HepG2 (cell line): ENCODE results near the gene ALG11. TPM values are rescaled to one million over a fixed set of nuclear protein-coding genes. Genes with fewer than 3 reads are reported as not detected.

Experiments used
- ATAC-seq: fragments of 200-7000 bp; cut with Tn5 transposase; 3 replicates; pipeline ENCODE4 v1.9.1; 2020; ENCODE audit warnings: mild to moderate bottlenecking, moderate library complexity
- BruUV-seq: library from RNA; stranded (reverse); fragments of 400-500 nt; replicated peaks from 2 replicates; lab custom pipeline; 2021; lab: Mats Ljungman, UMichigan
- CTCF ChIA-PET: fragments of 300-600 bp; formaldehyde crosslinking; extraction: SDS; loops from one replicate; lab custom pipeline; 2021; ENCODE audit warnings: low total read pairs, inconsistent platforms, low intra/inter-chr PET ratio; lab: Yijun Ruan, JAX
- POLR2A ChIA-PET: fragments of 350-600 bp; sonication (Branson Sonifier 250); formaldehyde crosslinking; loops from one replicate; lab custom pipeline; 2020; ENCODE audit warnings: antibody characterized with exemption, inconsistent platforms; lab: Yijun Ruan, JAX
- DNase-seq: peaks from one replicate; pipeline ENCODE4 v3.0.0-alpha.2; 2015; ENCODE audit warnings: low spot score
- FAIRE-seq: peaks from 3 replicates; lab custom pipeline; 2011; peaks lifted over from hg19 to GRCh38; lab: Jason Lieb, UNC
- H2AFZ ChIP-seq: one replicate; pipeline ENCODE4 v1.6.1; 2011; ENCODE audit warnings: low read length, inconsistent platforms
- H3K27ac ChIP-seq: fragments of 300-600 bp; 3 replicates; pipeline ENCODE4 v1.8.0; 2011; ENCODE audit warnings: mixed run types, mild to moderate bottlenecking, mixed read lengths, low read length, inconsistent platforms; ENCODE audit not compliant: insufficient read depth; ENCODE audit errors: extremely low read length
- H3K27me3 ChIP-seq, 2 experiments: fragments of 200-600 bp in 1 of 2; 2 replicates in 1 of 2; 3 replicates in 1 of 2; pipeline versions ENCODE4 v1.6.0 to v1.8.0; 2011; ENCODE audit warnings: low read length in 2 of 2, mild to moderate bottlenecking in 2 of 2, moderate library complexity in 2 of 2, inconsistent platforms in 1 of 2; ENCODE audit not compliant: insufficient read depth in 2 of 2, control insufficient read depth in 1 of 2
- H3K36me3 ChIP-seq, 2 experiments: fragments of 200-600 bp in 1 of 2; replicated peaks in 1 of 2; 2 replicates in 1 of 2; 3 replicates in 1 of 2; pipeline versions ENCODE4 v1.5.1 to v1.8.0; 2011; ENCODE audit warnings: low read length in 2 of 2, inconsistent platforms in 1 of 2; ENCODE audit not compliant: insufficient read depth in 2 of 2, control insufficient read depth in 1 of 2
- H3K4me1 ChIP-seq: 2 replicates; pipeline ENCODE4 v1.5.1; 2012; ENCODE audit warnings: low read length, inconsistent platforms; ENCODE audit not compliant: insufficient read depth
- H3K4me2 ChIP-seq: 2 replicates; pipeline ENCODE4 v1.6.0; 2011; ENCODE audit warnings: low read depth, low read length, inconsistent platforms
- H3K4me3 ChIP-seq, 3 experiments: fragments of 200-600 bp in 1 of 3; sonication (generic), shearing (Covaris generic) in 1 of 3; replicated peaks in 1 of 3; 2 replicates each; pipeline ENCODE4 v1.5.1; 2011 to 2016; ENCODE audit warnings: low read length in 3 of 3, inconsistent platforms in 2 of 3, low read depth in 2 of 3, mild to moderate bottlenecking in 2 of 3, control low read depth in 1 of 3, mixed read lengths in 1 of 3; ENCODE audit not compliant: insufficient read depth in 1 of 3
- H3K79me2 ChIP-seq: one replicate; pipeline ENCODE4 v1.6.1; 2011; ENCODE audit warnings: low read length, inconsistent platforms; ENCODE audit not compliant: insufficient read depth
- H3K9ac ChIP-seq: 2 replicates; pipeline ENCODE4 v1.6.0; 2011; ENCODE audit warnings: mild to moderate bottlenecking, low read depth, low read length, inconsistent platforms; ENCODE audit not compliant: insufficient read depth
- H3K9me3 ChIP-seq: 2 replicates; pipeline ENCODE4 v1.5.1; 2012; ENCODE audit warnings: mild to moderate bottlenecking, low read length
- H4K20me1 ChIP-seq: 2 replicates; pipeline ENCODE4 v1.6.0; 2011; ENCODE audit warnings: inconsistent platforms, mild to moderate bottlenecking, low read length, moderate library complexity; ENCODE audit not compliant: insufficient read depth
- CC2D1A ChIP-seq: sonication (generic); formaldehyde crosslinking; IDR thresholded peaks from 2 replicates; pipeline ENCODE4 v1.8.1; 2023; ENCODE audit warnings: mild to moderate bottlenecking, missing genetic modification reagents
- ELF3 ChIP-seq: IDR thresholded peaks from 2 replicates; pipeline ENCODE4 v1.6.1; 2016; ENCODE audit warnings: missing genetic modification reagents, missing compliant biosample characterization
- GPN1 ChIP-seq: sonication (generic); formaldehyde crosslinking; IDR thresholded peaks from 2 replicates; pipeline ENCODE4 v1.5.1; 2020; ENCODE audit warnings: missing genetic modification reagents, borderline replicate concordance
- JARID2 ChIP-seq: sonication (generic); formaldehyde crosslinking; IDR thresholded peaks from 2 replicates; pipeline ENCODE4 v1.8.1; 2023; ENCODE audit warnings: missing genetic modification reagents, inconsistent platforms; ENCODE audit not compliant: insufficient replicate concordance
- KDM5B ChIP-seq: sonication (generic); formaldehyde crosslinking; IDR thresholded peaks from 2 replicates; pipeline ENCODE4 v1.4.0; 2020; ENCODE audit warnings: missing genetic modification reagents, mild to moderate bottlenecking, borderline replicate concordance
- NR2C2 ChIP-seq: sonication (generic); formaldehyde crosslinking; IDR thresholded peaks from 2 replicates; pipeline ENCODE4 v1.4.0; 2020; ENCODE audit warnings: missing genetic modification reagents, mild to moderate bottlenecking, moderate library complexity, borderline replicate concordance
- NR2F1 ChIP-seq, 2 experiments: fragments of 450-650 bp in 1 of 2; formaldehyde crosslinking in 1 of 2; IDR thresholded peaks; 2 replicates each; pipeline versions ENCODE4 v1.5.0 to v1.6.1; 2016 to 2020; ENCODE audit warnings: mild to moderate bottlenecking in 1 of 2, missing compliant biosample characterization in 1 of 2, missing genetic modification reagents in 1 of 2, moderate library complexity in 1 of 2
- NR2F6 ChIP-seq, 2 experiments: IDR thresholded peaks; 2 replicates each; pipeline ENCODE4 v1.6.1; 2016; ENCODE audit warnings: antibody characterized with exemption in 1 of 2, mild to moderate bottlenecking in 1 of 2
- ONECUT2 ChIP-seq: sonication (generic); formaldehyde crosslinking; IDR thresholded peaks from 2 replicates; pipeline ENCODE4 v1.4.0; 2020; ENCODE audit warnings: missing genetic modification reagents
- PHF8 ChIP-seq: sonication (generic); formaldehyde crosslinking; IDR thresholded peaks from 2 replicates; pipeline ENCODE4 v1.5.0; 2020; ENCODE audit warnings: missing genetic modification reagents
- SATB2 ChIP-seq: sonication (generic); formaldehyde crosslinking; IDR thresholded peaks from 2 replicates; pipeline ENCODE4 v1.5.0; 2020; ENCODE audit warnings: missing genetic modification reagents
- SMAD3 ChIP-seq: sonication (generic); formaldehyde crosslinking; IDR thresholded peaks from 2 replicates; pipeline ENCODE4 v1.4.0; 2020; ENCODE audit warnings: missing genetic modification reagents
- ZNF3 ChIP-seq: IDR thresholded peaks from 2 replicates; pipeline ENCODE4 v1.7.0; 2017; ENCODE audit warnings: inconsistent platforms
- ZNF317 ChIP-seq: sonication (generic); formaldehyde crosslinking; IDR thresholded peaks from 2 replicates; pipeline ENCODE4 v1.5.0; 2020; ENCODE audit warnings: mild to moderate bottlenecking, missing genetic modification reagents
- ZNF33B ChIP-seq: sonication (generic); formaldehyde crosslinking; IDR thresholded peaks from 2 replicates; pipeline ENCODE4 v1.5.1; 2020; ENCODE audit warnings: mild to moderate bottlenecking, missing genetic modification reagents
- WGBS: methylation state at CpG from one replicate; pipeline ENCODE4 v1.1.6; 2017; ENCODE audit warnings: low lambda C conversion rate; 5-methylcytosine and 5-hydroxymethylcytosine counted together
- in situ Hi-C: cut with HindIII; loops from 2 replicates; pipeline ENCODE4 v1.10.0; 2017; ENCODE audit warnings: low pct_unique_long_range_greater_than_20kb; ENCODE audit not compliant: extremely low pct_ligation_motif_present
- intact Hi-C: fragments of 100-400 bp; cut with micrococcal nuclease; formaldehyde crosslinking; loops from one replicate; pipeline ENCODE4 v1.10.0; 2022; ENCODE audit not compliant: unreplicated experiment
- polyA plus RNA-seq, 8 experiments: library from polyadenylated mRNA; depleted of rRNA in 3 of 8; stranded (reverse) in 7 of 8; unstranded in 1 of 8; fragments of >200 nt; fragmentation: Illumina TruSeq in 4 of 8; extraction: Trizol in 4 of 8; gene quantifications; 2 replicates each; pipeline versions ENCODE4 v1.2.1 to v1.2.3, GENCODE V29; 2011 to 2016; ENCODE audit warnings: low read depth in 4 of 8, missing spikeins in 1 of 8, mixed read lengths in 1 of 8; ENCODE audit not compliant: insufficient read depth in 1 of 8
- total RNA-seq, 5 experiments: library from RNA; depleted of rRNA; stranded (reverse); fragments of >200 nt; fragmentation: Illumina TruSeq; extraction: Trizol; gene quantifications; 2 replicates each; pipeline ENCODE4 v1.2.3, GENCODE V29; 2016; ENCODE audit warnings: low read depth in 1 of 5
- TF ChIP-seq, protein P1 (sequence below): sonication (generic); formaldehyde crosslinking; IDR thresholded peaks from 2 replicates; pipeline ENCODE4 v1.8.0; 2022; ENCODE audit warnings: mild to moderate bottlenecking, missing genetic modification reagents, moderate library complexity
- TF ChIP-seq, protein P2 (sequence below), 2 experiments: sonication (generic) in 1 of 2; formaldehyde crosslinking in 1 of 2; IDR thresholded peaks; 2 replicates each; pipeline versions ENCODE4 v1.5.1 to v1.6.1; 2011 to 2020; ENCODE audit warnings: borderline replicate concordance in 1 of 2, low read depth in 1 of 2, low read length in 1 of 2, mild to moderate bottlenecking in 1 of 2, missing genetic modification reagents in 1 of 2, moderate library complexity in 1 of 2

The ALG11 gene
- total and polyA plus RNA-seq, 2 of the 13 experiments (the other 11 are each of a cell fraction or from before 2014, with no cell fraction given): 14.7 to 27.9 TPM

DNA sequence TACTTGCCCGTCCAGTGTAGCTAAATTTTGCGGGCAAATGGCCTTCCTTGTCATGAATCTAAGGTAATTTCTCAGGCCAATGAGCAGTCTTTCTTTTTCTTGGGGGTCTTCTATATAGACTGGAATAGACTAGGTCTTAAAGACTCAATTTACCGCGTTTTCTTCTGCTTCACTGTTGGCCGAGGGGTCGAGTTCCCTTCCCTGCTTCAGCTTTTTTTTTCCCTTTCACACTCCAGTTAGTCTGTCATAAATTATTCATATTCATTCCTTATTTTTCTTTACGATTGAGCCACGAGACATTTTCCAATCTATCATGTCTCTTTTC lies 276 bp downstream of the ALG11 start:
- no peak for FAIRE-seq
- POLR2A ChIA-PET: interaction anchor here (0.6 to 2.2 kb wide), 11 partner anchors 9 to 116 kb away, joined by 3 to 32 read pairs (median 7); partner anchors contain the start of genes NEK5 and UTP14C

DNA sequence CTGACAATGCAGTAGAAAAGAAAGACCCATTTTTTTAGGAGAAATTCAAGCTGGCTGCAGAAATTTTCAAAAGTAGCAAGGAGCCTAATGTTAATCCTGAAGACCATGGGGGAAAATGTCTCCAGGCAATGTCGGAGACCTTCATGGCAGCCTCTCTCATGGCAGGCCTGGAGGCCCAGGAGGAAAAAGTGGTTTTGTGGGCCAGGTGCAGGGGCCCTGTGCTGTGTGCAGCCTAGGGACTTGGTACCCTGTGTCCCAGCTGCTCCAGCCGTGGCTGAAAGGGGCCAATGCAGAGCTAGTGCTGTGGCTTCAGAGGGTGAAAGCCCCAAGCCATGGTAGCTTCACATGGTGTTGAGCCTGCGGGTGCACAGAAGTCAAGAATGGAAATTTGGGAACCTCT lies 4.1 kb downstream of the ALG11 start:
- FAIRE-seq (no peak), ATAC-seq (no peak)
- WGBS: 100% methylated on average over 2 of the region's 3 CpGs
- no peak for TF ChIP-seq ZNF3
- TF ChIP-seq ZNF317 (CRISPR knock-in tag): no peak
- TF ChIP-seq CC2D1A (CRISPR knock-in tag): no peak
- no peak for TF ChIP-seq JARID2 (CRISPR knock-in tag)
- TF ChIP-seq PHF8 (CRISPR knock-in tag): no peak
- TF ChIP-seq KDM5B: no peak
- TF ChIP-seq, protein P1, sequence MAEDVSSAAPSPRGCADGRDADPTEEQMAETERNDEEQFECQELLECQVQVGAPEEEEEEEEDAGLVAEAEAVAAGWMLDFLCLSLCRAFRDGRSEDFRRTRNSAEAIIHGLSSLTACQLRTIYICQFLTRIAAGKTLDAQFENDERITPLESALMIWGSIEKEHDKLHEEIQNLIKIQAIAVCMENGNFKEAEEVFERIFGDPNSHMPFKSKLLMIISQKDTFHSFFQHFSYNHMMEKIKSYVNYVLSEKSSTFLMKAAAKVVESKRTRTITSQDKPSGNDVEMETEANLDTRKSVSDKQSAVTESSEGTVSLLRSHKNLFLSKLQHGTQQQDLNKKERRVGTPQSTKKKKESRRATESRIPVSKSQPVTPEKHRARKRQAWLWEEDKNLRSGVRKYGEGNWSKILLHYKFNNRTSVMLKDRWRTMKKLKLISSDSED (CRISPR knock-in tag): no peak
- TF ChIP-seq NR2F1 (CRISPR knock-in tag; IDR thresholded peaks at IDR 0.05): no peak
- TF ChIP-seq ONECUT2 (CRISPR knock-in tag): no peak
- no peak for TF ChIP-seq GPN1 (CRISPR knock-in tag)
- no peak for TF ChIP-seq ZNF33B
- TF ChIP-seq SATB2 (CRISPR knock-in tag): no peak
- TF ChIP-seq, protein P2, sequence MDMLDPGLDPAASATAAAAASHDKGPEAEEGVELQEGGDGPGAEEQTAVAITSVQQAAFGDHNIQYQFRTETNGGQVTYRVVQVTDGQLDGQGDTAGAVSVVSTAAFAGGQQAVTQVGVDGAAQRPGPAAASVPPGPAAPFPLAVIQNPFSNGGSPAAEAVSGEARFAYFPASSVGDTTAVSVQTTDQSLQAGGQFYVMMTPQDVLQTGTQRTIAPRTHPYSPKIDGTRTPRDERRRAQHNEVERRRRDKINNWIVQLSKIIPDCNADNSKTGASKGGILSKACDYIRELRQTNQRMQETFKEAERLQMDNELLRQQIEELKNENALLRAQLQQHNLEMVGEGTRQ (IDR thresholded peaks at IDR 0.05; ENCODE audit: low read depth, low read length): no peak
- TF ChIP-seq, protein P2 (CRISPR knock-in tag; IDR thresholded peaks at IDR 0.05; ENCODE audit: borderline replicate concordance): no peak

More for the DNA sequence above, 276 bp downstream of the ALG11 start:
- DNase-seq (no peak), ATAC-seq (no peak)
- under 1% methylated on average over 8 of the region's 8 CpGs for WGBS
- H4K20me1 ChIP-seq: peaks cover 20% of the 10 kb centered on the region
- intact Hi-C loops (loop anchor here (1.0 to 5.0 kb wide), 4 partner anchors 13 to 180 kb away; no protein-coding TSS in a partner anchor), in situ Hi-C loops (loop anchor here (5.0 to 25.0 kb wide), 2 partner anchors 115 to 450 kb away; partner anchors contain the start of genes CKAP2, NEK5 and VPS36)
- peak overlapping the region; percentile 96 for H3K9ac ChIP-seq
- peak overlapping the region; percentile 86 for H3K27ac ChIP-seq
- H3K4me2 ChIP-seq: peak overlapping the region; percentile 70
- no peaks in the 10 kb centered on the region for H3K9me3 ChIP-seq
- H3K4me3 ChIP-seq: peak overlapping the region; percentile 86 to 97 (median 87)
- peaks cover 57% of the 10 kb centered on the region for H3K4me1 ChIP-seq
- TF ChIP-seq SMAD3 (peak; percentile 5; the same call in 1 of the 2 replicates), NR2C2 (peak; percentile 13; the same call in 1 of the 2 replicates), NR2F6 (IDR thresholded peaks at IDR 0.05) (no peak), NR2F6 (CRISPR knock-in tag; IDR thresholded peaks at IDR 0.05) (no peak), ELF3 (CRISPR knock-in tag) (peak; percentile 2; the same call in 1 of the 2 replicates)
- peak overlapping the region; percentile 72 for H2AFZ ChIP-seq
- BruUV-seq: no TSS peak
- no peaks in the 10 kb centered on the region; a peak in 1 of 5 replicates for H3K27me3 ChIP-seq
- H3K79me2 ChIP-seq: peaks cover 95% of the 10 kb centered on the region
- CTCF ChIA-PET: interaction anchor here (1.3 kb wide), 1 partner anchor 11 kb away, joined by 5 read pairs; no protein-coding TSS in a partner anchor
- H3K36me3 ChIP-seq: peaks cover under 1 to 2% of the 10 kb centered on the region in 2 experiments; a peak in 3 of 5 replicates

More for the DNA sequence above, 4.1 kb downstream of the ALG11 start:
- in situ Hi-C loops (loop anchor here (25.0 kb wide), 1 partner anchor 446 kb away; the partner anchor contains the start of genes CKAP2 and VPS36), intact Hi-C loops (no loop called here)
- peaks cover 66% of the 10 kb centered on the region for H3K79me2 ChIP-seq
- no peaks in the 10 kb centered on the region; a peak in 1 of 5 replicates for H3K27me3 ChIP-seq
- no peaks in the 10 kb centered on the region for H3K9me3 ChIP-seq
- no peak overlapping the region for H3K4me3 ChIP-seq
- no TSS peak for BruUV-seq
- POLR2A ChIA-PET: no interaction called here
- no peak overlapping the region for H3K4me2 ChIP-seq
- CTCF ChIA-PET: no interaction called here
- no peak overlapping the region for H3K9ac ChIP-seq
- peaks cover 29% of the 10 kb centered on the region; the same call in 1 of the 2 replicates for H3K4me1 ChIP-seq
- H2AFZ ChIP-seq: no peak overlapping the region
- H4K20me1 ChIP-seq: 0 out of 2 replicates have a peak, but pooled peaks cover 4% of the 10 kb centered on the region
- no peak for DNase-seq
- no peak overlapping the region for H3K27ac ChIP-seq
- peaks cover 7 to 26% of the 10 kb centered on the region in 2 experiments; a peak in 4 of 5 replicates for H3K36me3 ChIP-seq
